ENCODE results near the gene PCDHGA6. TPM values are rescaled to one million over a fixed set of nuclear protein-coding genes. Genes with fewer than 3 reads are reported as not detected.
A peak's percentile ranks its signal among the peaks of the same experiment; 100 is the strongest.
"Not testable (repeated sequence)": the region's sequence is repeated elsewhere in the genome, so short reads cannot be mapped to it uniquely, and the experiment has no call there.

Gene PCDHGA6
- total and polyA plus RNA-seq, 7 donors: 0.03 to 2.5 (median 1.3) TPM

DNA sequence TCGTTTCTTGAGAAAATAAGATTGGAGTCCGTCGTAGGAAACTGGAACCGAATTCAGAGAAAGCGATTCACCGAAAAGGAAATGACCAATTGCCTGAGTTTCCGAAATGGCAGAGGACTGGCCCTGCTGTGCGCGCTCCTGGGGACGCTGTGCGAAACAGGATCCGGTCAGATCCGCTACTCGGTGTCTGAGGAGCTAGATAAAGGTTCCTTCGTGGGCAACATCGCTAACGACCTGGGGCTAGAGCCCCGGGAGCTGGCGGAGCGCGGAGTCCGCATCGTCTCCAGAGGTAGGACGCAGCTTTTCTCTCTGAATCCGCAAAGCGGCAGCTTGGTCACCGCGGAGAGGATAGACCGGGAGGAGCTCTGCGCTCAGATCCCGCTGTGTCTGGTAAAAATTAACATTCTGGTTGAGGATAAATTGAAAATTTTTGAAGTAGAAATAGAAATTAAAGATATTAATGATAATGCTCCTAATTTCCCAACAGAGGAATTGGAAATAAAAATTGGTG, 29.7 kb upstream of the PCDHGA6 start:
- intact Hi-C loops (cut with DNase I): no loop called here
- 23 to 28% (median 24%) methylated on average over 31 of the region's 31 CpGs for WGBS, 3 donors
- ATAC-seq: peak; percentile 46 to 70 (median 59)
- peaks cover 0 to 24% (median 14%) of the 10 kb centered on the region in 3 donors for H3K27me3 ChIP-seq (ENCODE audit: insufficient read depth in 3 of 3, low read length in 2 of 3)
- H3K9me3 ChIP-seq: peaks cover 17% of the 10 kb centered on the region
- peak overlapping the region; percentile 50 for H3K27ac ChIP-seq
- peak overlapping the region; percentile 56 for H3K4me3 ChIP-seq
- no peaks in the 10 kb centered on the region for H3K36me3 ChIP-seq (ENCODE audit: insufficient read depth in 1 of 2, low read depth in 1 of 2)
- no peaks in the 10 kb centered on the region for H3K4me1 ChIP-seq
- TF ChIP-seq, protein P1, sequence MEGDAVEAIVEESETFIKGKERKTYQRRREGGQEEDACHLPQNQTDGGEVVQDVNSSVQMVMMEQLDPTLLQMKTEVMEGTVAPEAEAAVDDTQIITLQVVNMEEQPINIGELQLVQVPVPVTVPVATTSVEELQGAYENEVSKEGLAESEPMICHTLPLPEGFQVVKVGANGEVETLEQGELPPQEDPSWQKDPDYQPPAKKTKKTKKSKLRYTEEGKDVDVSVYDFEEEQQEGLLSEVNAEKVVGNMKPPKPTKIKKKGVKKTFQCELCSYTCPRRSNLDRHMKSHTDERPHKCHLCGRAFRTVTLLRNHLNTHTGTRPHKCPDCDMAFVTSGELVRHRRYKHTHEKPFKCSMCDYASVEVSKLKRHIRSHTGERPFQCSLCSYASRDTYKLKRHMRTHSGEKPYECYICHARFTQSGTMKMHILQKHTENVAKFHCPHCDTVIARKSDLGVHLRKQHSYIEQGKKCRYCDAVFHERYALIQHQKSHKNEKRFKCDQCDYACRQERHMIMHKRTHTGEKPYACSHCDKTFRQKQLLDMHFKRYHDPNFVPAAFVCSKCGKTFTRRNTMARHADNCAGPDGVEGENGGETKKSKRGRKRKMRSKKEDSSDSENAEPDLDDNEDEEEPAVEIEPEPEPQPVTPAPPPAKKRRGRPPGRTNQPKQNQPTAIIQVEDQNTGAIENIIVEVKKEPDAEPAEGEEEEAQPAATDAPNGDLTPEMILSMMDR (IDR thresholded peaks at IDR 0.05): no peak
- no peak for DNase-seq

DNA sequence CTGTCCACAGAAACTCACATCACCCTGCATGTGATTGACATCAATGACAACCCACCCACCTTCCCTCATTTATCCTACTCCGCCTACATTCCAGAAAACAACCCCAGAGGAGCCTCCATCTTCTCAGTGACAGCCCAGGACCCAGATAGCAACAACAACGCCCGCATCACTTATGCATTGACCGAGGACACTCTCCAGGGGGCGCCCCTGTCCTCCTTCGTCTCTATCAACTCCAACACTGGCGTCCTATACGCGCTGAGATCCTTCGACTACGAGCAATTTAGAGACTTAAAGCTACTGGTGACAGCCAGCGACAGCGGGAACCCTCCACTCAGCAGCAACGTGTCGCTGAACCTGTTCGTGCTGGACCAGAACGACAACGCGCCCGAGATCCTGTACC, 28.4 kb upstream of the PCDHGA6 start:
- intact Hi-C loops (cut with DNase I): no loop called here
- DNase-seq (no peak), ATAC-seq (no peak)
- Histone ChIP-seq H3K27ac (no peak overlapping the region), H3K4me3 (no peak overlapping the region), H3K9me3 (peaks cover 8% of the 10 kb centered on the region), H3K27me3 (ENCODE audit: insufficient read depth in 3 of 3, low read length in 2 of 3) (peaks cover 0 to 23% (median 9%) of the 10 kb centered on the region in 3 donors), H3K36me3 (ENCODE audit: insufficient read depth in 1 of 2, low read depth in 1 of 2) (no peaks in the 10 kb centered on the region), H3K4me1 (no peaks in the 10 kb centered on the region)
- 36 to 43% (median 36%) methylated on average over 20 of the region's 20 CpGs for WGBS, 3 donors
- TF ChIP-seq, protein P1 (IDR thresholded peaks at IDR 0.05): no peak

GRCh38 chr5:141346017-141346416, 27.7 kb upstream of the PCDHGA6 start:
- H3K36me3 ChIP-seq (ENCODE audit: insufficient read depth in 1 of 2, low read depth in 1 of 2); H3K9me3 ChIP-seq; H3K4me1 ChIP-seq; H3K4me3 ChIP-seq; intact Hi-C loops (cut with DNase I); ATAC-seq; H3K27ac ChIP-seq: not testable (repeated sequence)
- peaks cover 0 to 26% (median 9%) of the 10 kb centered on the region in 3 donors for H3K27me3 ChIP-seq (ENCODE audit: insufficient read depth in 3 of 3, low read length in 2 of 3)
- DNase-seq: peak in 1 of 2 donors; percentile 36
- WGBS, 3 donors: 35 to 53% (median 49%) methylated on average over 21 to 27 of the region's 35 CpGs

DNA sequence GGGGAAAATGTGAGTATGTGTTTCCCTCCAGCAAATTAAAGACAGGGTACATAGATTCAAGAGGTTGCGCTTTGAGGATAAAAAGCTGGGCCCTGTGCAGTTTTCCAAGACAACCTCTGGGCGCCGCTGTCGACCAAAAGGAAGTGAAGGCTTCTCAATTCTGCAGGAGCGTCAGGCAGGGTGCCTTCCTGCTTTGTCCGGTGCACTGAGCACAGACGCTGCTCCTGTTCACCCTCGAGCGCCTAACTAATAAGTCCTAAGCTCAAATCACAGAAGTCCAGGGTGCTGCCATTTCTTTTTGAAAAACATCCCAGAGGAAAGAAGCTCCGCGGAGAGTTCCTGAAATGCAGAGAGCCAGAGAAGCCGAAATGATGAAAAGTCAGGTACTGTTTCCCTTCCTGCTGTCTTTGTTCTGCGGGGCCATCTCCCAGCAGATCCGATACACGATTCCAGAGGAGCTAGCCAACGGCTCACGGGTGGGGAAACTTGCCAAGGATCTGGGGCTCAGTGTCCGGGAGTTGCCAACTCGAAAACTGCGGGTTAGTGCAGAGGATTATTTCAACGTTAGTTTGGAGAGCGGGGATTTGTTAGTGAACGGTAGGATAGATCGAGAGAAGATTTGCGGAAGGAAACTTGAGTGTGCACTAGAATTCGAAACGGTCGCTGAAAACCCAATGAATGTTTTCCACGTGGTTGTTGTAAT, 23.6 kb upstream of the PCDHGA6 start, which contains the start of gene PCDHGB1:
TSS of gene PCDHGB1 (plus strand) at position 183 of the 703 bp plus-strand sequence. CDS start at position 345, 162 bp downstream.
- Histone ChIP-seq H3K27ac (no peak within 1 kb of the TSS), H3K4me1 (no peaks in the 10 kb centered on the region), H3K4me3 (peak within 1 kb of the TSS; percentile 44), H3K36me3 (ENCODE audit: insufficient read depth in 1 of 2, low read depth in 1 of 2) (no peaks in the 10 kb centered on the region), H3K27me3 (ENCODE audit: insufficient read depth in 3 of 3, low read length in 2 of 3) (peaks cover 0 to 41% (median 13%) of the 10 kb centered on the region in 3 donors), H3K9me3 (peaks cover 3% of the 10 kb centered on the region)
- 23 to 27% (median 23%) methylated on average over 29 of the region's 29 CpGs for WGBS, 3 donors
- intact Hi-C loops (cut with DNase I): no loop called here
- TF ChIP-seq, protein P1 (IDR thresholded peaks at IDR 0.05): peak; percentile 47
- peak in 1 of 2 donors; percentile 41 for DNase-seq
- peak; percentile 62 to 90 (median 82) for ATAC-seq

GRCh38 chr5:141351591-141351990, 22.1 kb upstream of the PCDHGA6 start:
- Histone ChIP-seq H3K4me1 (no peaks in the 10 kb centered on the region), H3K36me3 (ENCODE audit: insufficient read depth in 1 of 2, low read depth in 1 of 2) (no peaks in the 10 kb centered on the region), H3K27me3 (ENCODE audit: insufficient read depth in 3 of 3, low read length in 2 of 3) (peaks cover 0 to 43% (median 8%) of the 10 kb centered on the region in 3 donors), H3K4me3 (no peak overlapping the region), H3K9me3 (peaks cover 7% of the 10 kb centered on the region), H3K27ac (no peak overlapping the region)
- ATAC-seq (no peak), DNase-seq (no peak)
- WGBS, 3 donors: 35 to 40% (median 35%) methylated on average over 30 to 34 of the region's 36 CpGs
- TF ChIP-seq, protein P1 (IDR thresholded peaks at IDR 0.05): no peak
- intact Hi-C loops (cut with DNase I): no loop called here
